ENCODE measurements around the gene DENND4C.

DENND4C gene

GRCh38 chr9:19198406-19198805, 32.1 kb upstream of the DENND4C start:
- Histone ChIP-seq H3K4me2 (ENCODE audit: low read length) (no peak overlapping the region), H3K4me1 (no peaks in the 10 kb centered on the region), H3K79me2 (no peaks in the 10 kb centered on the region), H3K27me3 (ENCODE audit: control insufficient read depth, insufficient read depth, low read length) (no peaks in the 10 kb centered on the region), H2AFZ (no peak overlapping the region), H3K9me3 (ENCODE audit: control insufficient read depth, low read length) (no peaks in the 10 kb centered on the region), H3K36me3 (ENCODE audit: control insufficient read depth, insufficient read depth, low read length) (no peaks in the 10 kb centered on the region), H3K4me3 (ENCODE audit: low read depth, low read length) (no peak overlapping the region), H3K27ac (no peak overlapping the region), H3K9ac (no peak overlapping the region)
- no peak for TF ChIP-seq CTCF (IDR thresholded peaks at IDR 0.05)

- H3K27me3 ChIP-seq (ENCODE audit: control insufficient read depth, insufficient read depth, low read length) = no peaks in the 10 kb centered on the region
- no peaks in the 10 kb centered on the region for H3K9me3 ChIP-seq (ENCODE audit: control insufficient read depth, low read length)
- no peak for TF ChIP-seq CTCF (IDR thresholded peaks at IDR 0.05)
- no peaks in the 10 kb centered on the region for H3K79me2 ChIP-seq
- H3K27ac ChIP-seq = no peak overlapping the region
- H3K4me1 ChIP-seq = no peaks in the 10 kb centered on the region
- H2AFZ ChIP-seq = no peak overlapping the region
- H3K4me3 ChIP-seq (ENCODE audit: low read depth, low read length) = no peak overlapping the region
- no peak overlapping the region for H3K9ac ChIP-seq
- no peak overlapping the region for H3K4me2 ChIP-seq (ENCODE audit: low read length)
- H3K36me3 ChIP-seq (ENCODE audit: control insufficient read depth, insufficient read depth, low read length) = no peaks in the 10 kb centered on the region
Observed at GRCh38 chr9:19199012-19199411, 31.5 kb upstream of the DENND4C start.

GRCh38 chr9:19200229-19200628, 30.3 kb upstream of the DENND4C start:
- Histone ChIP-seq H3K36me3 (ENCODE audit: control insufficient read depth, insufficient read depth, low read length) (no peaks in the 10 kb centered on the region), H3K9me3 (ENCODE audit: control insufficient read depth, low read length) (no peaks in the 10 kb centered on the region), H3K9ac (no peak overlapping the region), H3K4me3 (ENCODE audit: low read depth, low read length) (no peak overlapping the region), H3K79me2 (no peaks in the 10 kb centered on the region), H2AFZ (no peak overlapping the region), H3K27ac (no peak overlapping the region), H3K4me2 (ENCODE audit: low read length) (no peak overlapping the region), H3K4me1 (no peaks in the 10 kb centered on the region), H3K27me3 (ENCODE audit: control insufficient read depth, insufficient read depth, low read length) (no peaks in the 10 kb centered on the region)
- TF ChIP-seq CTCF (IDR thresholded peaks at IDR 0.05) = no peak

- no peak overlapping the region for H2AFZ ChIP-seq
- H3K27me3 ChIP-seq (ENCODE audit: control insufficient read depth, insufficient read depth, low read length) = no peaks in the 10 kb centered on the region
- no peaks in the 10 kb centered on the region for H3K79me2 ChIP-seq
- H3K27ac ChIP-seq = no peak overlapping the region
- H3K4me2 ChIP-seq (ENCODE audit: low read length) = no peak overlapping the region
- no peak overlapping the region for H3K4me3 ChIP-seq (ENCODE audit: low read depth, low read length)
- TF ChIP-seq CTCF (IDR thresholded peaks at IDR 0.05) = no peak
- H3K9ac ChIP-seq = no peak overlapping the region
- H3K9me3 ChIP-seq (ENCODE audit: control insufficient read depth, low read length) = no peaks in the 10 kb centered on the region
- H3K4me1 ChIP-seq = no peaks in the 10 kb centered on the region
- H3K36me3 ChIP-seq (ENCODE audit: control insufficient read depth, insufficient read depth, low read length) = no peaks in the 10 kb centered on the region
Observed at GRCh38 chr9:19201899-19202891, 28.3 kb upstream of the DENND4C start.
